ENCODE measurements around the gene MOBP.

MOBP gene

DNA sequence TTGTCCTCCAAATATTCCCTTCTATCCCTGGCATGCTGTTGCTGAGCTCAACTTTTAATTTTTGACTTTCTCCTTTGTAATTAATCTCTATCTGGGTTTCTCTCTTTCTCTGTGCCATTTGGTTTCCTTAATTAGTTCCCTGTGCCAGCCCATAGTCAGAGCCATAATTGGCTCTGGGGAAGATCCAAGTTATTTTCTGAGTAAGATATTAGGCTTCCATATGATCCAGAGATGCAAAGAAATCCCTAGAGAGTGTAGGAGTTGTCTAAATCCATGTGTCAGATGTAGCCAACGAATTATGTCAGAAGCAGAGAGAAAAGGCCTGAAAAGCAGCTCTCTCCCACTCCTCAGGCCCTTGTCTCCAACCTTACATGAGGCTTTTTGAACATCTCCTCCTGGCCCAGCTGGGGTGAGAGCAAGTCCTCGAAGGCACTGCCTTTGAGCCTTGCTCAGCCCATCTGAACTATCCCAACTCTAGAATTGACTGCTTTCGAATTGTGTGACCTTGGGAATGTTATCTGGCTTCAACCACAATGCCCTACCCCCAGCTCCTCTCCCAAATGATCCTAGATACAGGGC, 46.4 kb downstream of the MOBP start:
- ChIA-PET POLR2A (no interaction called here), CTCF (interaction anchor here (0.6 to 0.7 kb wide), 2 partner anchors 193 to 240 kb away, joined by 3 to 5 read pairs; no protein-coding TSS in a partner anchor)
- TF ChIP-seq GLIS1 (tag by site-specific recombination; IDR thresholded peaks at IDR 0.05): no peak
- no peak for TF ChIP-seq GFI1B (tag by site-specific recombination; IDR thresholded peaks at IDR 0.05)
- TF ChIP-seq, protein P1, sequence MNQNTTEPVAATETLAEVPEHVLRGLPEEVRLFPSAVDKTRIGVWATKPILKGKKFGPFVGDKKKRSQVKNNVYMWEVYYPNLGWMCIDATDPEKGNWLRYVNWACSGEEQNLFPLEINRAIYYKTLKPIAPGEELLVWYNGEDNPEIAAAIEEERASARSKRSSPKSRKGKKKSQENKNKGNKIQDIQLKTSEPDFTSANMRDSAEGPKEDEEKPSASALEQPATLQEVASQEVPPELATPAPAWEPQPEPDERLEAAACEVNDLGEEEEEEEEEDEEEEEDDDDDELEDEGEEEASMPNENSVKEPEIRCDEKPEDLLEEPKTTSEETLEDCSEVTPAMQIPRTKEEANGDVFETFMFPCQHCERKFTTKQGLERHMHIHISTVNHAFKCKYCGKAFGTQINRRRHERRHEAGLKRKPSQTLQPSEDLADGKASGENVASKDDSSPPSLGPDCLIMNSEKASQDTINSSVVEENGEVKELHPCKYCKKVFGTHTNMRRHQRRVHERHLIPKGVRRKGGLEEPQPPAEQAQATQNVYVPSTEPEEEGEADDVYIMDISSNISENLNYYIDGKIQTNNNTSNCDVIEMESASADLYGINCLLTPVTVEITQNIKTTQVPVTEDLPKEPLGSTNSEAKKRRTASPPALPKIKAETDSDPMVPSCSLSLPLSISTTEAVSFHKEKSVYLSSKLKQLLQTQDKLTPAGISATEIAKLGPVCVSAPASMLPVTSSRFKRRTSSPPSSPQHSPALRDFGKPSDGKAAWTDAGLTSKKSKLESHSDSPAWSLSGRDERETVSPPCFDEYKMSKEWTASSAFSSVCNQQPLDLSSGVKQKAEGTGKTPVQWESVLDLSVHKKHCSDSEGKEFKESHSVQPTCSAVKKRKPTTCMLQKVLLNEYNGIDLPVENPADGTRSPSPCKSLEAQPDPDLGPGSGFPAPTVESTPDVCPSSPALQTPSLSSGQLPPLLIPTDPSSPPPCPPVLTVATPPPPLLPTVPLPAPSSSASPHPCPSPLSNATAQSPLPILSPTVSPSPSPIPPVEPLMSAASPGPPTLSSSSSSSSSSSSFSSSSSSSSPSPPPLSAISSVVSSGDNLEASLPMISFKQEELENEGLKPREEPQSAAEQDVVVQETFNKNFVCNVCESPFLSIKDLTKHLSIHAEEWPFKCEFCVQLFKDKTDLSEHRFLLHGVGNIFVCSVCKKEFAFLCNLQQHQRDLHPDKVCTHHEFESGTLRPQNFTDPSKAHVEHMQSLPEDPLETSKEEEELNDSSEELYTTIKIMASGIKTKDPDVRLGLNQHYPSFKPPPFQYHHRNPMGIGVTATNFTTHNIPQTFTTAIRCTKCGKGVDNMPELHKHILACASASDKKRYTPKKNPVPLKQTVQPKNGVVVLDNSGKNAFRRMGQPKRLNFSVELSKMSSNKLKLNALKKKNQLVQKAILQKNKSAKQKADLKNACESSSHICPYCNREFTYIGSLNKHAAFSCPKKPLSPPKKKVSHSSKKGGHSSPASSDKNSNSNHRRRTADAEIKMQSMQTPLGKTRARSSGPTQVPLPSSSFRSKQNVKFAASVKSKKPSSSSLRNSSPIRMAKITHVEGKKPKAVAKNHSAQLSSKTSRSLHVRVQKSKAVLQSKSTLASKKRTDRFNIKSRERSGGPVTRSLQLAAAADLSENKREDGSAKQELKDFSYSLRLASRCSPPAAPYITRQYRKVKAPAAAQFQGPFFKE (tag by site-specific recombination; IDR thresholded peaks at IDR 0.05; ENCODE audit: borderline replicate concordance): no peak
- no peak for TF ChIP-seq ZNF777 (tag by site-specific recombination; IDR thresholded peaks at IDR 0.05; ENCODE audit: borderline replicate concordance)
- no peak for TF ChIP-seq ZNF610 (tag by site-specific recombination; IDR thresholded peaks at IDR 0.05; ENCODE audit: borderline replicate concordance)
- no peak for TF ChIP-seq ZNF248 (tag by site-specific recombination; IDR thresholded peaks at IDR 0.05)
- TF ChIP-seq HOXC10 (CRISPR knock-in tag; IDR thresholded peaks at IDR 0.05): no peak
- TF ChIP-seq ZNF600 (tag by site-specific recombination; IDR thresholded peaks at IDR 0.05): no peak
- no peak overlapping the region for H3K27ac ChIP-seq (ENCODE audit: extremely low read depth, low read depth, low read length)
- no peaks in the 10 kb centered on the region for H3K9me3 ChIP-seq (ENCODE audit: control insufficient read depth, insufficient read depth, low read depth, low read length)
- no peaks in the 10 kb centered on the region for H3K4me1 ChIP-seq (ENCODE audit: control insufficient read depth, insufficient read depth, low read length)
- no peaks in the 10 kb centered on the region for H3K36me3 ChIP-seq (ENCODE audit: control insufficient read depth in 2 of 2, insufficient read depth in 1 of 2, low read length in 2 of 2)
- no peak overlapping the region for H3K4me3 ChIP-seq (ENCODE audit: low read depth, low read length)

DNA sequence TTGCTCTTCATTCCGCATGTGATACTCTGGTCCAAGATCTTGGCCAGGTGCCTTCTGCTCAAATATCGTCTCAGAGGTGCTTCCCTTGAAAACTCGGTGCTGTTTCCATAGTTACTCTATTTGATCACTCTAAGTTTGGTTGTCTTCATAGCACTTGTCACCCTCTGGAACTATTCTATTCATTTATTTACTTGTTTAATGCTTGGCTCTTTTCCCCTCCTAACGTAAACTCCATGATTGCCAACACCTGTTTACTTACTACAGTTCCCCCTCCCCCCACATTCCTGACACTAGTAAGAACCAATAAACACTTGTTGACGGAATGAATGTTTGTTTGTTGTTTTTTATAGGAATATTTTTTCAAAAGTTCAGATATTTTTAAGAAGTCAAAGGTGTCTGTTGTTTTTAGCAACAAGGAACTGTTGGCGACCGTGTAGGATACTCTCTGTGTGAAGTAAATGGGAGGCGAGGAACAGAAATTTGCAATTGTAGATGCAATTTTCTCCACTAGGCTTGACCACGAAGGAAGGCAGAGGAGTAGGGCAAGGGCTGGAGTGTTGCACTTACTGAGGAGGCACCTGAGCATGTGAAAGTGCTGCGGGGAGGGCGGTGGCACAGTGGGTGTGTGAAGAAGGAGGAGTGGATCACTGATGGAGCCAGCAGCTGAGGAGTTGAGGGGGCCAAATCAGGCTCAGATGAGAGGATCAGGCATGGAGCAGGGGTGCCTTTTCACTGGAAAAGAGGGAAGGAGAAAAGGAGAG, 48.4 kb downstream of the MOBP start:
- H3K4me1 ChIP-seq (ENCODE audit: control insufficient read depth, insufficient read depth, low read length): no peaks in the 10 kb centered on the region
- no peak overlapping the region for H3K4me3 ChIP-seq (ENCODE audit: low read depth, low read length)
- CTCF ChIA-PET: no interaction called here
- H3K36me3 ChIP-seq (ENCODE audit: control insufficient read depth in 2 of 2, insufficient read depth in 1 of 2, low read length in 2 of 2): no peaks in the 10 kb centered on the region
- no peak overlapping the region for H3K27ac ChIP-seq (ENCODE audit: extremely low read depth, low read depth, low read length)
- H3K9me3 ChIP-seq (ENCODE audit: control insufficient read depth, insufficient read depth, low read depth, low read length): no peaks in the 10 kb centered on the region
- POLR2A ChIA-PET: no interaction called here
- no peak for TF ChIP-seq GLIS1 (tag by site-specific recombination; IDR thresholded peaks at IDR 0.05)
- TF ChIP-seq, protein P2, sequence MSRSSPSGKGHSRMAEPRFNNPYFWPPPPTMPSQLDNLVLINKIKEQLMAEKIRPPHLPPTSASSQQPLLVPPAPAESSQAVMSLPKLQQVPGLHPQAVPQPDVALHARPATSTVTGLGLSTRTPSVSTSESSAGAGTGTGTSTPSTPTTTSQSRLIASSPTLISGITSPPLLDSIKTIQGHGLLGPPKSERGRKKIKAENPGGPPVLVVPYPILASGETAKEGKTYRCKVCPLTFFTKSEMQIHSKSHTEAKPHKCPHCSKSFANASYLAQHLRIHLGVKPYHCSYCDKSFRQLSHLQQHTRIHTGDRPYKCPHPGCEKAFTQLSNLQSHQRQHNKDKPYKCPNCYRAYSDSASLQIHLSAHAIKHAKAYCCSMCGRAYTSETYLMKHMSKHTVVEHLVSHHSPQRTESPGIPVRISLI (tag by site-specific recombination; IDR thresholded peaks at IDR 0.05): no peak
- TF ChIP-seq, protein P3, sequence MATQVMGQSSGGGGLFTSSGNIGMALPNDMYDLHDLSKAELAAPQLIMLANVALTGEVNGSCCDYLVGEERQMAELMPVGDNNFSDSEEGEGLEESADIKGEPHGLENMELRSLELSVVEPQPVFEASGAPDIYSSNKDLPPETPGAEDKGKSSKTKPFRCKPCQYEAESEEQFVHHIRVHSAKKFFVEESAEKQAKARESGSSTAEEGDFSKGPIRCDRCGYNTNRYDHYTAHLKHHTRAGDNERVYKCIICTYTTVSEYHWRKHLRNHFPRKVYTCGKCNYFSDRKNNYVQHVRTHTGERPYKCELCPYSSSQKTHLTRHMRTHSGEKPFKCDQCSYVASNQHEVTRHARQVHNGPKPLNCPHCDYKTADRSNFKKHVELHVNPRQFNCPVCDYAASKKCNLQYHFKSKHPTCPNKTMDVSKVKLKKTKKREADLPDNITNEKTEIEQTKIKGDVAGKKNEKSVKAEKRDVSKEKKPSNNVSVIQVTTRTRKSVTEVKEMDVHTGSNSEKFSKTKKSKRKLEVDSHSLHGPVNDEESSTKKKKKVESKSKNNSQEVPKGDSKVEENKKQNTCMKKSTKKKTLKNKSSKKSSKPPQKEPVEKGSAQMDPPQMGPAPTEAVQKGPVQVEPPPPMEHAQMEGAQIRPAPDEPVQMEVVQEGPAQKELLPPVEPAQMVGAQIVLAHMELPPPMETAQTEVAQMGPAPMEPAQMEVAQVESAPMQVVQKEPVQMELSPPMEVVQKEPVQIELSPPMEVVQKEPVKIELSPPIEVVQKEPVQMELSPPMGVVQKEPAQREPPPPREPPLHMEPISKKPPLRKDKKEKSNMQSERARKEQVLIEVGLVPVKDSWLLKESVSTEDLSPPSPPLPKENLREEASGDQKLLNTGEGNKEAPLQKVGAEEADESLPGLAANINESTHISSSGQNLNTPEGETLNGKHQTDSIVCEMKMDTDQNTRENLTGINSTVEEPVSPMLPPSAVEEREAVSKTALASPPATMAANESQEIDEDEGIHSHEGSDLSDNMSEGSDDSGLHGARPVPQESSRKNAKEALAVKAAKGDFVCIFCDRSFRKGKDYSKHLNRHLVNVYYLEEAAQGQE (tag by site-specific recombination; IDR thresholded peaks at IDR 0.05): no peak
- TF ChIP-seq ZNF138 (tag by site-specific recombination; IDR thresholded peaks at IDR 0.05; ENCODE audit: borderline replicate concordance): no peak
- TF ChIP-seq, protein P4, sequence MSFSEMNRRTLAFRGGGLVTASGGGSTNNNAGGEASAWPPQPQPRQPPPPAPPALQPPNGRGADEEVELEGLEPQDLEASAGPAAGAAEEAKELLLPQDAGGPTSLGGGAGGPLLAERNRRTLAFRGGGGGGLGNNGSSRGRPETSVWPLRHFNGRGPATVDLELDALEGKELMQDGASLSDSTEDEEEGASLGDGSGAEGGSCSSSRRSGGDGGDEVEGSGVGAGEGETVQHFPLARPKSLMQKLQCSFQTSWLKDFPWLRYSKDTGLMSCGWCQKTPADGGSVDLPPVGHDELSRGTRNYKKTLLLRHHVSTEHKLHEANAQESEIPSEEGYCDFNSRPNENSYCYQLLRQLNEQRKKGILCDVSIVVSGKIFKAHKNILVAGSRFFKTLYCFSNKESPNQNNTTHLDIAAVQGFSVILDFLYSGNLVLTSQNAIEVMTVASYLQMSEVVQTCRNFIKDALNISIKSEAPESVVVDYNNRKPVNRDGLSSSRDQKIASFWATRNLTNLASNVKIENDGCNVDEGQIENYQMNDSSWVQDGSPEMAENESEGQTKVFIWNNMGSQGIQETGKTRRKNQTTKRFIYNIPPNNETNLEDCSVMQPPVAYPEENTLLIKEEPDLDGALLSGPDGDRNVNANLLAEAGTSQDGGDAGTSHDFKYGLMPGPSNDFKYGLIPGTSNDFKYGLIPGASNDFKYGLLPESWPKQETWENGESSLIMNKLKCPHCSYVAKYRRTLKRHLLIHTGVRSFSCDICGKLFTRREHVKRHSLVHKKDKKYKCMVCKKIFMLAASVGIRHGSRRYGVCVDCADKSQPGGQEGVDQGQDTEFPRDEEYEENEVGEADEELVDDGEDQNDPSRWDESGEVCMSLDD (tag by site-specific recombination; IDR thresholded peaks at IDR 0.05): no peak
- no peak for TF ChIP-seq ZNF76 (tag by site-specific recombination; IDR thresholded peaks at IDR 0.05; ENCODE audit: borderline replicate concordance, low read depth)
- no peak for TF ChIP-seq EGR2 (tag by site-specific recombination; IDR thresholded peaks at IDR 0.05; ENCODE audit: low read depth)
- TF ChIP-seq ZFP37 (tag by site-specific recombination; IDR thresholded peaks at IDR 0.05): no peak
- no peak for TF ChIP-seq ZSCAN30 (tag by site-specific recombination; IDR thresholded peaks at IDR 0.05)
- no peak for TF ChIP-seq ZNF391 (tag by site-specific recombination; IDR thresholded peaks at IDR 0.05; ENCODE audit: borderline replicate concordance, low read depth)
- TF ChIP-seq ZNF223 (tag by site-specific recombination; IDR thresholded peaks at IDR 0.05): no peak
- TF ChIP-seq ZNF837 (tag by site-specific recombination; IDR thresholded peaks at IDR 0.05): no peak
- TF ChIP-seq ZNF324 (tag by site-specific recombination; IDR thresholded peaks at IDR 0.05): no peak
- no peak for TF ChIP-seq TRIM28 (IDR thresholded peaks at IDR 0.05; ENCODE audit: borderline replicate concordance, low read length)

All from HEK293 (cell line).